K562 (cell line): ENCODE results near the gene TSTD2. TPM values are rescaled to one million over a fixed set of nuclear protein-coding genes. Genes with fewer than 3 reads are reported as not detected.

ENCODE experiments used
- ARID3B ChIP-seq: fragments of 250-450 bp; sonication (Bioruptor Pico); IDR thresholded peaks from 2 replicates; pipeline ENCODE4 v1.4.0; 2020; ENCODE audit warnings: borderline replicate concordance
- BCOR ChIP-seq: fragments of 450-650 bp; IDR thresholded peaks from 2 replicates; pipeline ENCODE4 v1.6.1; 2016
- BDP1 ChIP-seq: IDR thresholded peaks from 3 replicates; pipeline ENCODE4 v1.6.1; 2011; ENCODE audit not compliant: insufficient read length, insufficient read depth
- CREM ChIP-seq: IDR thresholded peaks from 2 replicates; pipeline ENCODE4 v1.6.1; 2014; ENCODE audit warnings: antibody characterized with exemption, low read depth
- DDX20 ChIP-seq: fragments of 450-650 bp; IDR thresholded peaks from 2 replicates; pipeline ENCODE4 v1.6.1; 2016; ENCODE audit warnings: missing genetic modification characterization, low read depth, mild to moderate bottlenecking, missing compliant biosample characterization, moderate library complexity
- ELF2 ChIP-seq: fragments of 250-450 bp; sonication (Bioruptor Pico); IDR thresholded peaks from 2 replicates; pipeline ENCODE4 v1.5.0; 2021; ENCODE audit warnings: mild to moderate bottlenecking
- FOXA1 ChIP-seq: fragments of 450-650 bp; IDR thresholded peaks from 2 replicates; pipeline ENCODE4 v1.6.1; 2016; ENCODE audit warnings: mild to moderate bottlenecking, borderline replicate concordance
- GTF2E2 ChIP-seq: fragments of 200-800 bp; sonication (Bioruptor generic); IDR thresholded peaks from 2 replicates; pipeline ENCODE4 v1.6.1; 2016; ENCODE audit warnings: missing genetic modification characterization, missing compliant biosample characterization
- HSF4 ChIP-seq: fragments of 250-450 bp; sonication (Bioruptor Pico); IDR thresholded peaks from 2 replicates; pipeline ENCODE4 v2.1.2; 2022; ENCODE audit warnings: mild to moderate bottlenecking, moderate library complexity, borderline replicate concordance
- KAT7 ChIP-seq: sonication (generic); formaldehyde crosslinking; IDR thresholded peaks from 2 replicates; pipeline ENCODE4 v1.8.0; 2022; ENCODE audit warnings: missing genetic modification reagents, mild to moderate bottlenecking, borderline replicate concordance
- MED1 ChIP-seq: sonication (generic); formaldehyde crosslinking; IDR thresholded peaks from 2 replicates; pipeline ENCODE4 v1.8.1; 2023; ENCODE audit warnings: missing genetic modification reagents, borderline replicate concordance
- MTA2 ChIP-seq: fragments of 450-650 bp; IDR thresholded peaks from 2 replicates; pipeline ENCODE4 v1.6.1; 2016; ENCODE audit warnings: low read depth
- NCOA1 ChIP-seq: fragments of 450-650 bp; IDR thresholded peaks from 2 replicates; pipeline ENCODE4 v1.6.1; 2016; ENCODE audit warnings: low read depth
- NELFE ChIP-seq: IDR thresholded peaks from 2 replicates; pipeline ENCODE4 v1.6.1; 2011; ENCODE audit warnings: mild to moderate bottlenecking; ENCODE audit not compliant: insufficient read depth, insufficient read length
- PCBP1 ChIP-seq: fragments of 200-400 bp; formaldehyde crosslinking; IDR thresholded peaks from 2 replicates; pipeline ENCODE4 v1.6.1; 2018; ENCODE audit warnings: mild to moderate bottlenecking, low read depth, low read length; ENCODE audit not compliant: poor library complexity, severe bottlenecking
- POU5F1 ChIP-seq: fragments of 150-350 bp; IDR thresholded peaks from 2 replicates; pipeline ENCODE4 v1.6.1; 2014; ENCODE audit warnings: borderline replicate concordance, low read length, low read depth, mild to moderate bottlenecking; ENCODE audit not compliant: partially characterized antibody
- SETDB1 ChIP-seq: IDR thresholded peaks from one replicate; pipeline ENCODE4 v1.6.1; 2012; ENCODE audit warnings: low read length, control low read depth, inconsistent platforms
- SIRT6 ChIP-seq: IDR thresholded peaks from one replicate; pipeline ENCODE4 v1.6.1; 2012; ENCODE audit warnings: low read depth, mild to moderate bottlenecking, control low read depth, inconsistent platforms, low read length, moderate library complexity
- SMARCA5 ChIP-seq: fragments of 450-650 bp; IDR thresholded peaks from 2 replicates; pipeline ENCODE4 v1.6.1; 2016
- TCF7L2 ChIP-seq: fragments of 150-350 bp; IDR thresholded peaks from 2 replicates; pipeline ENCODE4 v1.6.1; 2016; ENCODE audit warnings: low read depth, mild to moderate bottlenecking, low read length, moderate library complexity
- TRIM28 ChIP-seq: fragments of 450-650 bp; IDR thresholded peaks from 2 replicates; pipeline ENCODE4 v1.6.1; 2017
- ZBTB9 ChIP-seq: fragments of 450-650 bp; formaldehyde crosslinking; IDR thresholded peaks from 2 replicates; pipeline ENCODE4 v1.4.0; 2020; ENCODE audit warnings: mild to moderate bottlenecking, moderate library complexity
- ZNF586 ChIP-seq: fragments of 450-650 bp; formaldehyde crosslinking; conservative IDR thresholded peaks from 2 replicates; pipeline ENCODE4 v1.4.0; 2020; ENCODE audit warnings: mild to moderate bottlenecking, moderate library complexity
- ZNF639 ChIP-seq, 2 experiments: fragments of 200-800 bp in 1 of 2; sonication (Bioruptor generic) in 1 of 2; sonication (generic) in 1 of 2; formaldehyde crosslinking in 1 of 2; IDR thresholded peaks in 1 of 2; conservative IDR thresholded peaks in 1 of 2; 2 replicates each; pipeline versions ENCODE4 v1.5.0 to v1.6.1; 2016 to 2020; ENCODE audit warnings: missing compliant biosample characterization in 1 of 2, missing genetic modification characterization in 1 of 2, missing genetic modification reagents in 1 of 2
- ZNF764 ChIP-seq: fragments of 250-450 bp; sonication (Bioruptor Pico); IDR thresholded peaks from 2 replicates; pipeline ENCODE4 v1.4.0; 2020; ENCODE audit warnings: low read depth, mild to moderate bottlenecking, moderate library complexity
- polyA plus RNA-seq, 8 experiments: library from polyadenylated mRNA; depleted of rRNA in 4 of 8; stranded (reverse) in 5 of 8; unstranded in 3 of 8; fragments of >200 nt; fragmentation: Nextera tagmentation in 2 of 8; fragmentation: Illumina TruSeq in 1 of 8; extraction: Ambion mirVana in 2 of 8; extraction: Trizol in 1 of 8; gene quantifications; 2 replicates each; pipeline versions ENCODE4 v1.2.1 to v1.2.3, GENCODE V29; 2011 to 2014; ENCODE audit warnings: inconsistent platforms in 1 of 8, missing spikeins in 1 of 8
- total RNA-seq, 7 experiments: library from RNA; depleted of rRNA in 6 of 7; stranded (reverse); fragments of >200 nt in 6 of 7; fragmentation: Illumina TruSeq in 2 of 7; extraction: Trizol in 2 of 7; gene quantifications; 2 replicates each; pipeline versions ENCODE4 v1.2.1 to v1.2.3, GENCODE V29; 2011 to 2021; ENCODE audit warnings: low replicate concordance in 1 of 7

Gene TSTD2
- total and polyA plus RNA-seq, 9 of the 15 experiments (the other 6 are each of a cell fraction or from before 2014, with no cell fraction given) = 10.1 to 36.7 (median 19.0) TPM

- TF ChIP-seq ARID3B (CRISPR knock-in tag) (0 out of 2 replicates have a peak, but pooled peaks have one; percentile 9), ZNF586 (CRISPR knock-in tag) (no peak), BDP1 (no peak), SMARCA5 (no peak), ZNF639 (CRISPR knock-in tag; conservative IDR thresholded peaks at IDR 0.05 in 1 of 2, IDR thresholded peaks at IDR 0.05 in 1 of 2) (peak in 1 of 2 experiments; percentile 100; a peak in 2 of 4 replicates), PCBP1 (no peak), MTA2 (no peak; the same call in 1 of the 2 replicates), ZNF764 (CRISPR knock-in tag) (no peak), POU5F1 (no peak), TCF7L2 (no peak), KAT7 (CRISPR knock-in tag) (no peak; the same call in 1 of the 2 replicates), HSF4 (CRISPR knock-in tag) (no peak), SIRT6 (no peak), ZBTB9 (no peak), DDX20 (tag) (no peak), SETDB1 (no peak), NELFE (no peak), CREM (peak; percentile 95), FOXA1 (no peak), BCOR (peak; percentile 45; the same call in 1 of the 2 replicates), MED1 (CRISPR knock-in tag) (no peak), TRIM28 (no peak), GTF2E2 (tag) (no peak), ELF2 (peak; percentile 74; the same call in 1 of the 2 replicates), NCOA1 (peak; percentile 65; the same call in 1 of the 2 replicates)
These were observed at the start of gene TSTD2, which contains the start of gene NCBP1 (continued) for GRCh38 chr9:97632985-97633858.
